GM10847 (cell line): ENCODE results near the gene PDF.
A peak's percentile ranks its signal among the peaks of the same experiment; 100 is the strongest.

ENCODE experiments used
- POLR2A ChIP-seq: IDR thresholded peaks from 2 replicates; pipeline ENCODE4 v1.6.1; 2011; ENCODE audit not compliant: insufficient read length; ENCODE audit errors: extremely low read depth

The PDF gene, protein sequence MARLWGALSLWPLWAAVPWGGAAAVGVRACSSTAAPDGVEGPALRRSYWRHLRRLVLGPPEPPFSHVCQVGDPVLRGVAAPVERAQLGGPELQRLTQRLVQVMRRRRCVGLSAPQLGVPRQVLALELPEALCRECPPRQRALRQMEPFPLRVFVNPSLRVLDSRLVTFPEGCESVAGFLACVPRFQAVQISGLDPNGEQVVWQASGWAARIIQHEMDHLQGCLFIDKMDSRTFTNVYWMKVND

DNA sequence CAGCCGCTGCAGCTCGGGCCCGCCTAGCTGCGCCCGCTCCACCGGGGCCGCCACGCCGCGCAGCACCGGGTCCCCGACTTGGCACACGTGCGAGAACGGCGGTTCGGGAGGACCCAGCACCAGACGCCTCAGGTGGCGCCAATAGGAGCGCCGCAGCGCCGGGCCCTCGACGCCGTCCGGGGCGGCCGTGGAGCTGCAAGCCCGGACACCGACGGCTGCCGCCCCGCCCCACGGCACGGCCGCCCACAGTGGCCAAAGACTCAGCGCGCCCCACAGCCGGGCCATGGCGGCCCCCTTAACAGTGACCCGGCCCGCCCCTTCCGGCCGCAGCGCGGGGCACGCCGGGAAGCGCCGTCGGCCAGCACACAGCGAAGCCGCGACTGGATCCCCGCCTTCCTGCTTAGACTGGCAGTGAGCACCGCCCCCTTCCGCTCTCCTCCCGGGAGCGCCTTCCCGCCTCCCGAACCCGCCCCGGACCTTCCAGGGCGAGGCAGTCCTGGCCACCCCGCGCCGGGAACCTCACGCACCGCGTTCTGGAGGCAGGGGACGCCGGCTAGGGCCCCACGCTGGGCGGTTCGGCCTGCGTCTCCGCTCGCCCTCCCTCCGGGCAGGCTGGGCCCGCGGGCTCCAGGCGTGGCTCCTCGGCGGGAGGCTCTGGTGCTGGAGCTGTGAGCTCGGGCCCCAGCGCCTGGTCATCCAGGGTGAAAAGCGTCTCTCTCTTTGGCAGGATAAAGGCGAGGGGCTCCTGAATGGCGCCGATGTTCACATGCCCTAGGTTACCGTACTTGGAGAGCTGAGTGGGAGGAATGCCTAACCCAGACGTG, at the start of gene PDF:
Gene PDF (minus strand): TSS at position 303 of the 824 bp plus-strand sequence. CDS start 18 bp downstream, at position 285.
- TF ChIP-seq POLR2A = peak; percentile 84

DNA sequence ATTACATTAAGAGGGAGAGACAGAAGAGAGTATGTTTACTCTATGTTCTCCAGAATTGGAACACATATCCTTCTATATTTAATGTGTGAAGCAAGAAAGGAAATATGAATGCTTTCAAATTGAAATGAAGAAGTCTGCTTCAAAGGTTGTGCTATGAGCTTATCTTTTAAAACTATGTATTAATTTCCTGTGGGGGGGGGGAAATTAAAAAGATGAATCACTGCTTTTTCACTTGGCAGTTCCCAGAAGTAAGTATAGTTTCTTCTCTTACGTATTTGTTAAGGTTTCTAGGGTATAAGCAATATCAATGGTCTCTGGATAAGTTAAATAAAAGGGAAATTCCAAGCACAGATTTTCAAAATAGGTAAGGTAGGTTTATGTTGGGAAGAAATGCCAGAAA, 48.4 kb upstream of the PDF start:
- no peak for TF ChIP-seq POLR2A

DNA sequence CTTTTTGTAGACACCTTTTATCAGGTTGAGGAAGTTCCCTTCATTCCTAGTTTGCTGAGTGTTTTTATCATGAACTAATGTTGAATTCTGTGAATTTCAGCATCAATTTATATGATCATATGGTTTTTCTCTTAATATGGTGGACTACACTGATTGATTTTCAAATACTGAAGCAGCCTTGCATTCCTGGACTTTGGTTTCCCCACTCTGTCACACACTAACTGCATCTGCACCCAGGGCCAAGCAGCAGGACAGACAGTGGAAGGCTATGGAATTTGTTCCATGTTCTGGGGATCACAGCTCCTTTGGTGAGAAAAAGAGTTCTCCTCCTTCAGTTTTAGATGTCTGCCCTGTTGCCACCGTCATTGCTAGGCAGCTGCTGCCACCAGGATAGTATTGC, 47.6 kb upstream of the PDF start:
- no peak for TF ChIP-seq POLR2A

DNA sequence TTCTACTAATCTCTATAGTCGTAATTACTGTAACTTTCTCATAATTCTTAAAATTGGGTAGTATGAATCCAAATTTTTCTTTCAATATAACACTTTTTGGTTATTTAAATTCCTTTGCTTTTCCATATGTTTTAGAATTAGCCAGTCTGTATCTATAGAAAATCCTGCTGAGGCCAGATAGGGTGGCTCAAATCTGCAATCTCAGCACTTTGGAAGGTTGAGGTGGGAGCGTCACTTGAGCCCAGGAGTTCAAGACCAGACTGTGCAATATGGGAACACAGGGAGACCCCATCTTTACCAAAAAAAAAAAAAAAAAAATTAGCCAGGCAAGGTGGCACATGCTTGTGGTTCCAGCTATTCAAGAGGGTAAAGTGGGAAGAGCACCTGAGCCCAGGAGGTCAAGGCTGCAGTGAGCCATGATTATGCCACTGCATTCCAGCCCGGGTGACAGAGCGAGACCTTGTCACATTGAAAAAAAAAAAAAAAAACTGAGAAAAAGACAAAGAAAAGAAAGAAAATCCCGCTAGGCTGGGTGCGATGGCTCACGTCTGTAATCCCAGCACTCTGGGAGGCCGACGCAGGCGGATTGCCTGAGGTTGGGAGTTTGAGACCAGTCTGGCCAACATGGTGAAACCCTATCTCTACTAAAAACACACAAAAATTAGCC, 46.1 kb upstream of the PDF start:
- no peak for TF ChIP-seq POLR2A

DNA sequence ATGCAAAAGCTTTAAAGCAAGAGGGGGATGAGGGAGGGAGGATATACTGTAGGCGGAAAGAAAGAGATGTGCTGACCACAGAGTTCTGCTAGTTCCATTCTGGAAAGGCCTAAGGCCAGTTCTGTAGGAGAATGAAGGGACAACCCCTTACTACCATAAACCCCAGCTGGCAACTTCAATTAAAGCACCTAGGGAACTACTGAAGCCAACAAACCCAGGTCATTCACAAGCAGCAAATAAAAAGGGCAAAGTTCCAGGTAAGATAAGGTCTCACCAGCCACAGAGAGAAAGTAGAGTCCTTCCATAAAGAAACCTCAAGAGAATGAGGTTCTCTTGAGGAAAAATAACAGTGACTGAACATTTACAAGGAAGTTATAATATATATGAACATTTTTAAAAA, 42.6 kb upstream of the PDF start:
- no peak for TF ChIP-seq POLR2A

DNA sequence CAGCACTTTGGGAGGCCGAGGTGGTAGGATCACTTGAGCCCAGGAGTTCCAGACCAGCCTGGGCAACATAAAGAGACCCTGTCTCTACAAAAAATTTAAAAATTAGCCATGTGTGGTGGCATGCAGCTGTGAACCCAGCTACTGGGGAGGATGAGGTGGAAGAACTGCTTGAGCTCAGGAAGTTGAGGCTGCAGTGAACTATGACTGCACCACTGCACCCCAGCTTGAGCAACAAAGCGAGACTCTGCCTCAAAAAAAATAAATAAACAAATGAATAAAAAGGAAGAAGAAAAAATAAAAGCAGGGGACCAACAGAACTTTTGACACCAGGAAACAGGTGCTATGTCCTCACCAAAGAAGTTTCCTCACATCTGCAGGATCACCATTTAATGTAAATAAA, 41.2 kb upstream of the PDF start:
- no peak for TF ChIP-seq POLR2A

DNA sequence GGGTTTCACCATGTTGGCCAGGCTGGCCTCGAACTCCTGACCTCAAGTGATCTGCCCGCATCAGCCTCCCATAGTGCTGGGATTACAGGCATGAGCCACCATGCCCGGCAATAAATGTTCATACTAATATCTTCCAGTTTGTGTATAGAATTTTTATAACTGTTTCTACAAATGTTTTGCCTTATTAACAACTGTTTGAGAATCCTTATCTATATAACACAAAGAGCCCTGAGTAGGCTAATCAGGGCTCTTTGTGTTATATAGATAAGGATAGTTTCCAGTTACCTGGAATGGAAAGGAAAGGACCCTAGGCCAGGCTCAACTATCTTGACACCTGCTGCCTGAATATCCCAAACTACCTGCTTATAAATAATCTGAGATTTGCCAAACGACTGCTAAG, 38.5 kb upstream of the PDF start:
- no peak for TF ChIP-seq POLR2A

DNA sequence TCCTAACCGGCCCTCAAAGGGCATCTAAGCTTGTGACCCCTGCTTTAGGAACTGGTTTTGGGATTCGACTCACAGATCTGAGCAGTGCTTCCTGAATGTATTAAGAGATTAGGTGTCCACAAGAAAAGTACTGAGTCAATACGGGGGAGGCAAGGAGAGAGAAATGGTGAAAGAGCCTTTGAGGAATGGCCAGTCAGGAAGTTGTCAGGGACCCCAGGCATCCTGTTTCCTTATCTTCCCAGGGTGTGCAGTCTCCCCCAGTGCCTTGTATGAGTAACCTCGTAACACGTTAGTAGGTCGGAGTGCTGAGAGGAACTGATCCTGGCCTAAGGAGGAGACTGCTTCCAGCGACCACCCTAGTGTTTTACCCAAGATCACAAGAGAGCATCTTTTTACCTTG, 37.6 kb upstream of the PDF start:
- no peak for TF ChIP-seq POLR2A

DNA sequence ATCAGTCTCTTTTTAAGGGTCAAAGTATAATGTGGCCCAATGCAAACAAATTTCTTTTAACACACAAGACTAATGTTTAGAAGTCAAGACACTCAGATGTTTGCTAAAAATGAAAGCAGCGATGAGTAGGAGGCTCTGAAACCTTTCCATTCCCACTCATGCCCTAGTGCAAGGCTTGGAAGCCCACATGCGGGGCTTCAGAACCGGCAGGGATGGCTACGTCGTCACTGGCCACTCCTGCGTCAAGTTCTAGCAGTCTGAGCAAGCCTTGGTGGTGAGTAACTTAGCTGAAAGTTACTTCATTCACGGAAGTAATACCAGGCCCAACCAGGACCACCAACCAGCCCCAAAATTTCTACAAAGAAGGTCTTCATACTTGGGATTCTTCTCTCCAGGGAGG, 36.0 kb upstream of the PDF start:
- TF ChIP-seq POLR2A = no peak

DNA sequence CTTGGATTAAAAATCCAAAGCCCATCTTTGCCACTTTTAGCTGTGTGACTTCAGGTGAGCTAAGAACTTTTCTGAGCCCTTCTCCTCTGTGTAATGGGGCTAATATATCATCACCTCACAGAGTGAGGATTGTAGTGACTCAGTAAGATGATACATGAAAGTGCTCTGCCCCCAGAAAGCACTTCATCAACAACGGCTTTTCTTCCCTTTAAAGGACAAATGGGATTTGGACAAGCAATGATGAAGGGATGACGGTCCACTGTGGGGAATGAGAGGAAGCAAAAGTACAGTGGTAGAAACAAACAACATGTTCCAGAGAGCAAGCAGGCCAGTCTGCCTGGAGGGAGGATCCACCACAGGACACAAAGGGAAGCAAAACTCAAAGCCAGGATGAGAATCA, 35.5 kb upstream of the PDF start:
- no peak for TF ChIP-seq POLR2A

DNA sequence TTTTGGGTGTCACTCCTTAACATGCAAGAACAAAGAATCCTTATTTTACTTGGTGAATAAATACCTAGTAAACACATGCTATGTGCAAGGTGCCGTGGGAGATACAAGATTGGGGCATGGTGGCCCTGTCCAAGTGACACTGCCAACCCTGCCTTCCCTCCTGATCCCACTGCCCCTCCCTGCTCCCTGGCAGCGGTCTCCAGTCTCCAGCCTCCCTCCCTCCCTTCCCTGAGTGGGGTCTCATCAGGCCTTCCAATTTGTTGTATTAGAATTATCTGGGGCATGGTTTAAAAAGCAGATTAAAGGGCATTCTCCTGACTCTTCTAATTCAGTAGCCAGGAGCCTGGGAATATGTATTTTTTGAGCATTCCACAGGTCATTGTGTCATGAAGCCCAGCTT, 33.7 kb upstream of the PDF start:
- TF ChIP-seq POLR2A = no peak

DNA sequence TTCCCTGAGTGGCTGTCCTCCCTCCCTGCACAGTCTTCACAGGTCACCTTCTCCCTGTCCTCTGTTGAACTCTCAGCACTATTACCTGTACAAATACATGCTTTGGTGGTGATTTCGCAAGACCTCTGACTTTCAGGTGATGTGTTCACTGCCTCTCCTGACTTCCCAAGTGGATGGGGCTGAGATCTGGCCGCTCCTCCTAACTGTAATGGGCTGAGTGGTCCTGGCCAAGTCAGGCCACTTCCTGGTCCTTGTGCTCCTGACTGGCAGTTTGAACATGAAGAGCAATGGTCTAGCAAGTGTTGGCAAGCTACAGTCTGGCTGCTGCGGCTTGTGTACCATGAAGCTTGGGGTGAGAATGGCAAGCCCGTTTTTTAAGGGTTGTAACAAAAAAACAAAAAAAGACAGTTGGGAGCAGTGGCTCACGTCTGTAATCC, 32.9 kb upstream of the PDF start:
- TF ChIP-seq POLR2A = no peak

DNA sequence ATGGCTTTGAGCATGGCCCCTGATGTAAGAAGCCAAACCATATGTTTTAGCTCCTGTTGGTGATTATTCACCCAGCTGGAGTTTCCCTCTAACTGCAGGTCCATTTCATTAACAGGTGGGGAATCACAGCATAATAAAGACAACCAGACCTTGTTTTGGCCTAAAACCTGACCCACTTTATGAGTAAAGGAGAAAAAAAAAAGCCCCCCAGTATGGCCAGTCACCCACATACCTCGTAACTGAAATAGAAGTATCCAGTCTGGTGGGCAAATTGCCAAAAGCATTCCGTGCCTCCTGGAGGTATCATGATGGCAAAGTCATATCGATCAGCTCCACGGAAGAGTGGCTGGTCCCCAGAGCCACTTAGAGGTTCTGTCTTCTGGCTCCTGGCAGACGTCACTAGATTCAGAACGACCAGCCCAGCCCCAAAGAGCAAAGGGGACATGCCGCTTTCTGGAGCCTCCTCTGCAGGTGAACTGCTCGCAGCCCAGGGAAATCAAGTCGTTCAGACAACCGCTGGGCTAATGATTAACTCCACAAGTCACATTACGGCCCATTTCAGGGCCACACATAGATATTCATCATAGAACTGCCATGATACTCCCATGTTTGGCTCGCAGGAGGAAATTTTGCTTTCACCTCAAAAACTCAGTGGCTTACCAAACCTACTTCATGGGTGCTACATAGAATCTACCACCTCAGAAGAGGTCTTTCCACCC, 21.1 kb upstream of the PDF start, which contains the start of gene TMED6:
Gene TMED6 (minus strand): TSS at position 478 of the 719 bp plus-strand sequence. CDS start 33 bp downstream, at position 445.
- no peak for TF ChIP-seq POLR2A

DNA sequence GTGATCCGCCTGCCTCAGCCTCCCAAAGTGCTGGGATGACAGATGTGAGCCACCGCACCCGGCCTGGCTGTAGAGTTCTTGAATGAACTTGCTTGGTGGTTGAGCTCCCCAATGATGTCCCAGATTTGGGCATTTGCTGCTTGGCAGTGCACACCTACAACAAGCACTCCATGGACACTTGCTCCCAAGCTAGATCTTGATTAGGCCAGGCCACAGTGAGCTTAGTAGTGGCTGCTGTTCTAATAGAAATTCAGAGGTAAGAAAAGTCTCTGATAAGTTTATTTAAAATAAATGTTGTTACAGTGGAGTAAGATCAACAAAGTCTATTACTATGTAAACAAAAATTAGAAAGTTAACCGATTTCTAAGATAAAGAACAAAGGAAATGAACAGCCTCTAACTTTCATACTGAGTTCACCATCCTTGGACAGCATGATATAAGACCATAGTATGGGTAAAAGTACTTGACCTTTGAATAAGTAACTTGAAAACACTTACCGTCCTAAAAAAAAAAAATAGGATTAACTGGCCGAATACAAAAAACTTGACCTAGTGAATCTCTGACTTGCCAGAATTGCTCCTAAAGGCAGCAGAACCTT, 20.2 kb upstream of the PDF start:
- no peak for TF ChIP-seq POLR2A

DNA sequence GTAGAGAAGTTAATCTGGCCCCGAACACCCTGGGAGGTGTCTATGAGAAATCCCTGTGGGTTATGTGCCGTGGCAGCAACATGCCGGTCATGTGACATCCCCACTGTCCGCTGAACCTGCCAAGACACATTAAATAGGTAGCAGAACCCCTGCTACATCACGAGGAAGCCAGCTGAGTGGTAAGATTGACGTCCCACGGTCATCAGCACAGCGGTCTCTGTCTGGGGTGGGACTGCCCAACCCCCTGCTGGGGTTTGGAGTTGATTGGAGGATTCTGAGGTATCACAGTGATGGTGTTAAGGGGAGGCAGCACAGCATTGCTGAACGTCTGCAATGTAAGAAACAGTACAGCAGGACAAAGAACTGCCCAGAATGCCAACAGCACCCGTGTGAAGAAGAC, 19.1 kb upstream of the PDF start:
- TF ChIP-seq POLR2A = no peak

DNA sequence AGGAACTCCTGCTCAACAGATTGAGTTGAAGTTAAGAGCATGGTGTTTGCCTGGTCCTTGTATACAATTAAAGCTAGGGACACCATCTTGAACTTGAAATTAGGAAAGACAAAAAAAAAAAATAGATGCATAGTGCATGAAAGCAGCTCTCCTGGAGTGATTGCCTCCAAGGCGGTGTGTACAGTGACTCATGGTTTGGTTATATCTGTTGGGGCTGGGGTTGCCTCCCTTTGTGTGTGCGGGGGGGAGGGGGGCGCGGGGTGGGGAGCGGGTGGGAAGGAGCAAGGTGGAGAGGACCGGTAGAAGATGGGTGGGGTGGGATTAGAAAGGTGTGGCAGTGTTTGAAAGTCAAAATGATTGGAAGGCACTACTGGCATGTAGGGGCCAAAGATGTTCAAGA, 17.8 kb upstream of the PDF start:
- TF ChIP-seq POLR2A = no peak

DNA sequence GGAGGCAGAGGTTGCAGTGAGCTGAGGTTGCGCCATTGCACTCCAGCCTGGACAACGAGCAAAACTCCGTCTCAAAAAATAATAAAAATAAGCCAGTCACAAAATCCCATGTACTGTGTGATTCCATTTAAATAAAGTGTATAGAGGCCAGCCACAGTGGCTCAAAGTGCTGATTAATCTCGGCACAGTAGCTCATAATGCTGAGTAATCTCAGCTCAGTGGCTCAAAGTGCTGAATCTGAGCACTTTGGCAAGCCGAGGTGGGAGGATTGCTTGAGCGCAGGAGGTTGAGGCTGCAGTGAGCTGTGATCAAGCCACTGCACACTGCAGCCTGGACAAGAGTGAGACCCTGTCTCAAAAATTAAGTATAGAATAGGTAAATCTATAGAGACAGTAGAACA, 16.3 kb upstream of the PDF start:
- no peak for TF ChIP-seq POLR2A
